ENCODE results near the gene CLDN34.
A peak's percentile ranks its signal among the peaks of the same experiment; 100 is the strongest.

DNA sequence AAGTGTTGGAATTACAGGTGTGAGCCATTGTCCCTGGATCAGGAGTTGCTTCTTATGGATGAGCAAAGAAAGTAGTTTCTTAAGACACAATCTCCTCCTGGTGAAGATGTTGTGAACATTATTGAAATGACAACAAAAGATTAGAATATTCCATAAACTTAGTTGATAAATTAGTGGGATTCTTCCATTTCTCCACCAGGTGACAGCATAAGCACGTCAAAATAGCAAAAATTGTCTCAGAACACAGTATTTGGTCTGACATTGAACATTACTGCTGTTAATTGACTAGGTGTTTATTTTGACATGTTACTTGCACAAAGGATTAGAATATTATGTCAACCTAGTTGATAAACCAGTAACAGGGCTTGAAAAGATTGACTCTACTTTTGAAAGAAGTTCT is 21.6 kb downstream of the CLDN34 start:
- TF ChIP-seq, protein P1, sequence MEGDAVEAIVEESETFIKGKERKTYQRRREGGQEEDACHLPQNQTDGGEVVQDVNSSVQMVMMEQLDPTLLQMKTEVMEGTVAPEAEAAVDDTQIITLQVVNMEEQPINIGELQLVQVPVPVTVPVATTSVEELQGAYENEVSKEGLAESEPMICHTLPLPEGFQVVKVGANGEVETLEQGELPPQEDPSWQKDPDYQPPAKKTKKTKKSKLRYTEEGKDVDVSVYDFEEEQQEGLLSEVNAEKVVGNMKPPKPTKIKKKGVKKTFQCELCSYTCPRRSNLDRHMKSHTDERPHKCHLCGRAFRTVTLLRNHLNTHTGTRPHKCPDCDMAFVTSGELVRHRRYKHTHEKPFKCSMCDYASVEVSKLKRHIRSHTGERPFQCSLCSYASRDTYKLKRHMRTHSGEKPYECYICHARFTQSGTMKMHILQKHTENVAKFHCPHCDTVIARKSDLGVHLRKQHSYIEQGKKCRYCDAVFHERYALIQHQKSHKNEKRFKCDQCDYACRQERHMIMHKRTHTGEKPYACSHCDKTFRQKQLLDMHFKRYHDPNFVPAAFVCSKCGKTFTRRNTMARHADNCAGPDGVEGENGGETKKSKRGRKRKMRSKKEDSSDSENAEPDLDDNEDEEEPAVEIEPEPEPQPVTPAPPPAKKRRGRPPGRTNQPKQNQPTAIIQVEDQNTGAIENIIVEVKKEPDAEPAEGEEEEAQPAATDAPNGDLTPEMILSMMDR (IDR thresholded peaks at IDR 0.05), result peak; percentile 46
- TF ChIP-seq EZH2 (IDR thresholded peaks at IDR 0.05; ENCODE audit: borderline replicate concordance, insufficient read depth, low read depth, low read length, poor library complexity, severe bottlenecking), result no peak
